ENCODE results near the gene MPC1.

GRCh38 chr6:166417285-166417691 lies 34.5 kb upstream of the MPC1 start:
- TF ChIP-seq CTCF (IDR thresholded peaks at IDR 0.05; ENCODE audit: low read length) (no peak), EZH2 (IDR thresholded peaks at IDR 0.05; ENCODE audit: borderline replicate concordance, low read length) (no peak)

All from OCI-LY1 (cell line).